IPS-NIHi7 (cell line): Measurements from ENCODE around the gene ICE1.
"Not testable (repeated sequence)": the region's sequence is repeated elsewhere in the genome, so short reads cannot be mapped to it uniquely, and the experiment has no call there.

Experiments used
- DNase-seq: peaks from one replicate; pipeline ENCODE4 v3.0.0; 2012; ENCODE audit warnings: mixed read lengths; ENCODE audit errors: extremely low spot score

ICE1 gene

DNA sequence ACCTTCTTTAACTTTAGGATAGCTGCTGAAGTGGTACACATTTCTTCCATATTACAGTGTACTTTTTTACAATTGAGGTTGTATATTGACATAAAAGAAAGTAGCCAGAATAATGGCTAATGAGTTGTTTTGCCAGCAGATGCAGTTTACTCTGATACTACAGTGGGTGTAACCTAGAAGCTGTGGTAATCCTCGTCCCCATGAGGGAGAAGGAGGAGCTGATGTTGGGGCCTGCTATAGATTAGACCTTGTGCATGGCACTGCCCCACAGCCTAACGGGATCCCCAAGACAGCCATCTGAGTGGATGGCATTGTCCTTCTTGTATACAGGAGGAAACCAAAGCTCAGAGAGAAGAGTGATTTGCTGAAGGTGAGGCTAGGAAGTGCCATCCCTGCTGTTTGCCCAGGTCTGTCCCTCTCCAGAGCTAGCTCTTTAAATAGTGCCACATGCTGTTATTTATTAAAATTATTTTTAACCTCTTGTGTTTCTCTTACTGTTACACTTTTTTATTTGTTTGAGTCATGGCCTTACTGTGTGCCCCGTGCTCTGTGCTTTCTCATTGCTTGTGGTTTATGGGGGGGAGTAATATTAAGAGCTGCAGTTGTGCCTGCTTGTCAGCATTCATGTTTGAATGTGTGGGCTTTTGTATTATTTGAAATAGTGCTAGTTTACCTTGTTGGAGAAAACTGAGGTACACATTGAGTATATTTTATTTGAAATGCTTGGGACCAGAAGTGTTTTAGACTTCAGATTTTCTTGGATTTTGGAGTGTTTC, 65.3 kb downstream of the ICE1 start:
- no peak for DNase-seq

DNA sequence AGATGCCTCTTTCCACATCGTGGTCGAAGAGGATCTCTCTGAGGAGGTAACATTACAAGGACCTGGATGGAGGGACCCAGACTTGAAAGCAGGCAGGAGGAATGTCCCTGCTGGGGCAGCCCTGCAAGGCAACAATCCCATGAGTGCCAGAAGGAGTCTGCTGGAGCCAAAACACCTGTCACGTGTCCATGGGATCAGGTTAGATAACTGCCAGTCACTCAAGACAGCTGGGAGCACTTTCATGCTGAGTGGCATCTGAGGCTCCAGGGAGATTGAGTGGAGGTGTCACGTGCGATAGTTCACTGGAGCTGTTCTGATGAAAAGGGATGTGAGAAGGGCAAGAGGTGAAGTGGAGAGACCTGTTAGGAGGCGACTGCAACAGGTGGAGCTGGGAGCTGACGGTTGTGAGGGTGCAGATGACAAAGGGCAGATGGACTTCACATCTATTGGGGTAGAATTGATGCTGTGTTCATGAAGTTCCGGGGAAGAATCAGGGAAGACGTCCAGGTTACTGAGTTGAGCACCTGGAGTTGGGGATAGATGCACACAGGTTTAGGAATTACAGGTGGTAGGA, 68.4 kb downstream of the ICE1 start:
- no peak for DNase-seq

DNA sequence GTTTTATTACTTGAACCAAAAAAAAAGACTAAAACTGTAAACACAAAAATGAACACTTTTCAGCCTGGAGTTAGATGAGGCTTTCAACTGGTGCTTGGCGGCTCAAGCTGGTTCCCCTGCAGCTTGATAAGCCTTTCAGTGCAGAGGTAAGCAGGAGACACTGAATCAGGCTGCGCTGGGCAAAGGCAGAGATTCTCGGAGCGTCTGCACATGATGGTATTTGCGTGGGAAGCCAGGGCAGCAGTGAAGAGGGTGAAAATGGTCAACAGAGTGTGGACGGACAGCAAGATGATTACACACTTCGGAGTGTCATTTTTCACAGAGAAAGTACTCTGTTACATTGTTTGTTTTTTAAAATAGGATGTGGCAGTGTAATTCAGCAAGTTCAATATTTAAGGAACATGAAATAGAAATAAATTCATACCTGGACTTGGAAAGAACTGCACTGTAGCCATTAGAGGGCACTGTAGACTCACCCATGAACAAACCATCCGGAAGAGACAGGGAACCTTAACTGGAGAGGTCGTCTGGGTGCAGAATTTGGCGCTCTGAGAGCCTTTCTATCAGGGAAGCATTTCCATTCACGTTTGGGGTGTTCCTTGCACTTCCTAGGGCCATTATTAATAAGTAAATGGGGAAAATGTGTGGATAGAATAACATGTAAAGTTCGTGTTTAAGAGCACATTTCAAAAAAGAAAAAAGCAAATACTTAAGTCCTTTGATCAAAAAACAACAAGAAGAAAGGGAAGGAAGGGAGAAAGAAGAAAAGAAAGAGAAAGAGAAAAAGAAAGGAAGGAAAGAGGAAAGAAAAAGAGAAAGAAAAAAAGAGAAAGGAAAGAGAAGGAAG, 69.8 kb downstream of the ICE1 start:
- peak; percentile 47 for DNase-seq

DNA sequence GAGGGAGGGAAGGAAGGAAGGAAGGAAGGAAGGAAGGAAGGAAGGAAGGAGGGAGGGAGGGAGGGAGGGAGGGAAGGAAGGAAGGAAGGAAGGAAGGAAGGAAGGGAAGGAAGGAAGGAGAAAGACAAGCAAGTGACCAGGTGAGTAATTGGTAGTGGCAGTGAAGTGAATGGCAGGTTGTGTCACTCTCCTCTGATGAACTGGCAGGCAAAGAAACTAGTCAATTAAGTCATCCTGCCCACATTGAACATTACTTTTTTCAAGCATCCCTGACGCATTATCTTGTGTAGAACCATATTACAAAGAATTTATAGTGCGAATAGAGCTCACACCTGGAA, 70.4 kb downstream of the ICE1 start:
- not testable (repeated sequence) for DNase-seq

DNA sequence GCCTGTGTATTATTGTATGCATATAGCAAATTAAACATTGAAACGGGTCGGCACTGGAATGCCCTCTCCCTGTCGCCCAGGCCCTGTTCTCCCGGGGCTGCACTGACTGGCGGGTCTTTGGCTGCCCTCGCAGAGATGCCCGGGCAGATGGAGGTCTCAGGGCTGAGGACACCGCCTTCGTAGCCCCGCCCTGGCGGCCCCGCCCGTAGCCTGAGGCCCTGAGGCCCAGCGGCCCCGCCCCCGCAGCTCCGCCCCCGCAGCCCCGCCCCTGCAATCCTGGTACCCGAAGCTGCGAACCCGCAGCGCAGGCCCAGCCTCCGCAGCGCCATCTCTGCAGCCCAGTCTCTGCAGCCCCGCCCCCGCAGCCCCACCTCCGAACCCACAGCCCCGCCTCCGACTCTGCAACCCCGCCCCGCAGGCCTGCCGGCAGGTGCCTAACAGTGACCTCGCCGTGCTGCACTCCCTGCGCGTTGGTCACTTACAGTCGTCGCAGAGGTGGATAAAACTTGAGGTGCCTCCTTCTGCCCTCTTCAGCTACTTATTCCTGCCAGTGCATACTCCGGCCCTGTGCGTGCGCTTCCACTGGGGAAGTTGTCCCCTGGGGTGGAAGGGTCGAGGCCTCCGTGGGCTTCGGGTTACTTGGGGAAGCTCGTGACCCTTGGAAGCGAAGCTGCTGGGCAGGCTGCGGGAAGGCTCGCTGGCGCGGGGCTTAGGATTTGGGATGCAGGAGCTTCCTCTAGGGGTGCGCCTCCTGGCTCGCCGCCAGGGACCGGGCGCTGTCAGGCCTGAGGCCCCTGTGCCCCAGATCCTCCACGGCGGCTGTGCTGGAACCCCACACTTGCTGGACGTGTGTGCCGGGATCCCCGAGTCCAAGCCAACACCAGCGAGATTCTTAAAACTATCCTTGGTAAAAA, 72.3 kb downstream of the ICE1 start:
- DNase-seq = peak; percentile 94

DNA sequence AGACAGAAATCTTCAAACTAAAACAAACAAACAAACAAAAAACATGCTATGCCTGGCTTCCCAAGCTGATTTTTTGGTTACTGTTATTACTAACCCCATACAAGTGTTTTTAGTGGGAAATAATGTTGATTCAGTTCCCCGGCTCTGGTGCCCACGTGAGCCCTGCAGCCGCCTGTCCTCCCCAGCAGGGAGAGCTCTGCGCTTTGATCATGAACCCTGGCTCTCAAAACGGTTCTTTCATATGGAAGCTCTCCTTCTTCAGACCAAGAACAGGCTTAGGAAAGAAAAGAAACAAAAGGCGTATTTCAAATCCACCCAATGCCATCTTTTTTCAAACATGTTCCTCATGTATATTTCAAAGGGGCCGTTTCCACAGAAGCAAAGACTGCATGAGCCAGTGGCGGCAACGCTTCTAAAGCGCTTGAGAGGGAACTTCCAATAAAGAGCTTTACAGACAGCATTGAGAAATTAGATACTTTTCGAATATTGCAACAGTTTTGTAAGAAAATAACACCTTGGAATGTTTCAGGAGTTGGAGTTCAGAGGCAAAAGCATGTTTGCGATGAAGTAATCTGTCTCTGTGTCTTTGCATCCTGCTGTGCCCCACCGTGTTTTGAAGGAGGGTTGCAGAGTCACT, 74.8 kb downstream of the ICE1 start:
- DNase-seq = peak; percentile 78

DNA sequence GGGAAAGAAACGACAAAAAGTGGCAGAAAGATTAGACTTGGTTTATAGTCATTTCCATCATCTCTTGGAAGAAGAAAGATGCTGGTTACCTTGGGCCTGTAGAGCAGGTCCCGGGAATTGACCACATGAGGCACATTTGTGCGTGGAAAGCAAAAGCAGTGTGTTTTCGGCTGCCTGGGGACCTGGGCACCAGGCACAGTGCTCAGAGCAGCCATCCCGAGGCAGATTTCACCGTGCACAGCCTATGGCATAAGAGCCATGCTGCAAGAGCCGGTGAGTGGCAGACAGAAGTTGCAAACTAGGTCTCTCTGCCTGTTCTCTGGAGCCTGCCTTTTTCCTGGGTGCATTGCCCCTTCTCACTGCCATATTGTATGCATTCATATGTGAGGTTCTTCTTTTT, 77.0 kb downstream of the ICE1 start:
- DNase-seq = no peak

DNA sequence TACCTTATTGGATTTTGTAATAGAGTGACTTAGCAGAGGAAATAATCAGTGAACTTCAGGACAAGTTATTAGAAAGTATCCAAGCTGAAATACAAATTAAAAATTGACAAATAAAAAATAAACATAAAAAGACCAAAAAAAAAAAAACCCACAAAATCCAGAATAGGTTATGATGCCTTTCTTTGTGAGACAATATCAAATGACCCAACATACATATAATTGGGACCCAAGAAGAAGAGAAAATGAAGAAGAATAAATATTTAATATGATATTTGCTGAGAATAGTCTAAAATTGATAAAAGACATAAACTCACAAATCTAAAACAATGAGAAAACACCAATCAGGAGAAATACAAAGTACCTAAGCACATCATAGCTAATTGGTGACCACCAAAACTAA, 81.8 kb downstream of the ICE1 start:
- no peak for DNase-seq

DNA sequence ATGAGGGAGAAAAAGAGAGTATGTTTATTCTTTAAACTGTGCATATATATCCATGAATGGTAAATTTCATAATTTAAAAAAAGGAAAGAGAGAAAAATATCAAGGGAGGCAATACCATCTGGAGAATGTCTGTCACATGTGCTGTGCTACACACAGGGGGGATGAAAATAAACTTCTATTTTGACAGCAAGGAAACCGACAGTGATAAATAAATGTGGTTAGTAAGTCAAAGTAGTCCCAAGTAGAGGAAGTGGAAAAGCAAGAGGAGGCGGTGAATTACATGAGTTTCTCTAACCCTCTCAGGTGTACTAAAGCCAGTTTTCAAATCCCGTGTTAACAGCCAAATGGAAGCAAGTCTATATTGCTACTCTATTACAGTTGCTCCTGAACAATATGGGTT, 83.3 kb downstream of the ICE1 start:
- DNase-seq = no peak

DNA sequence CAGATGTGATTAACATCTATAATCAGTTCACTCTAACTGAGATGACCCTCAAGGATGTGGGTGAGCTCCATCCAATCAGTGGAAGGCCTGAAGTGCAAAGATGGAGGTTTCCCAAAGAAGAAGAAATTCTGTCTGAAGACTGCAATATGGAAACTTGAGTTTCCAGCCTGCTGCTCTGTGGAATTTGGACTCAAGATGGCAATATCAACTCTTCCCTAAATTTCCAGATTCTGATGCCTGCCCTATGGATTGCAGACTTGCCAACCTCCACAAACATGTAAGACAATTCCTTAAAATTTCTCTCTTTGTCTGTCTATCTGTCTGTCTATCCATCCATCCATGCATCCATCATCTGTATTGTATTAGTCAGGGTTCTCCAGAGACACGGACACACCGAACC, 85.9 kb downstream of the ICE1 start:
- no peak for DNase-seq

DNA sequence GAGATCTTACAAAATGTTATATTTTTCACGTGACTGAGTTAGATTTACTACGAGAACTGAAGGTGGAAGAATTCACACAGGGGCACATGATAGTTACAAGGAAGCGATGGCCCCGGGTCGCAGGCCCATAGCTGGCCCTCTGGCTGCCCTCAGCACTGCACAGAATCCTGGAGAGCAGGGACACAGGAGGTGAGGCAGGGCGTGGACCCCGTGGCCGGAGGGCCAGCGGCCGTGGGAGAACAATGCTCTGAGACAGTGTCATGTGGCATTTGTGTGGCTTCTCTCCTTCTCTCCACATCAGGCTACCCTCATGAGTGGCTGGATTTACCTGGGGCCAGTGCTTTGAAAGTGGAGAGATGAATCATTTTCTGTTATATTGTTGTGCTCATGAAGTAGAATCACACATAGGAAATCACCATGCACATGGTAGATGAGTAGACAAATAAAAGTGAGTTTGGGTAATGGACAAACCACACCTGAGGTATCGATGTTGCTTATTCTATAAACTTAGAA, 89.5 kb downstream of the ICE1 start:
- DNase-seq = no peak

DNA sequence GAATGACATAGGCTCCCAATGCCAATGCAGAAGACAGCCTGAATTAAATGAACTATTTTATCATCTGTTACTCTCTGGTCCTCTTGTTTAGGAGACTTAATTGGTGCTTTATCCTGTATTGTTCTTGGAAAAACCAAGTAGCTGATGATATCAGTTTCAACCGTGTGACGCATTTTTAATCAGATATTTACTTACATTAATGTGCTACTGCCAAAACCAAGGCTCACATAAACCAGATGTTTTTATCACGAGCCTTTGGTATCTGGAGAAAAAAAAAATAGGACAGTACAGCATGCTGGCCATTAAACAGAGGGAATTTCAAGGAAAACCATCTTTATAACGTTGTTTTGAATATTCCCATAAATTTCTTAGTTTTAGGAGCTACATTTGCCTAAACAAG, 90.1 kb downstream of the ICE1 start:
- DNase-seq = no peak

DNA sequence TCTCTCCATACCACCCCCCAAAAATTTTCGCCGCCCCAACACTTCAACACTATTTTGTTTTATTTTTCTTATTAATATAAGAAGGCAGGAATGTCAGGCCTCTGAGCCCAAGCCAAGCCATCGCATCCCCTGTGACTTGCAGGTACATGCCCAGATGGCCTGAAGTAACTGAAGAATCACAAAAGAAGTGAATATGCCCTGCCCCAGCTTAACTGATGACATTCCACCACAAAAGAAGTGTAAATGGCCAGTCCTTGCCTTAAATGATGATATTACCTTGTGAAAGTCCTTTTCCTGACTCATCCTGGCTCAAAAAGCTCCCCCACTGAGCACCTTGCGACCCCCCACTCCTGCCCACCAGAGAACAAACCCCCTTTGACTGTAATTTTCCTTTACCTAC, 98.1 kb downstream of the ICE1 start:
- DNase-seq = not testable (repeated sequence)

DNA sequence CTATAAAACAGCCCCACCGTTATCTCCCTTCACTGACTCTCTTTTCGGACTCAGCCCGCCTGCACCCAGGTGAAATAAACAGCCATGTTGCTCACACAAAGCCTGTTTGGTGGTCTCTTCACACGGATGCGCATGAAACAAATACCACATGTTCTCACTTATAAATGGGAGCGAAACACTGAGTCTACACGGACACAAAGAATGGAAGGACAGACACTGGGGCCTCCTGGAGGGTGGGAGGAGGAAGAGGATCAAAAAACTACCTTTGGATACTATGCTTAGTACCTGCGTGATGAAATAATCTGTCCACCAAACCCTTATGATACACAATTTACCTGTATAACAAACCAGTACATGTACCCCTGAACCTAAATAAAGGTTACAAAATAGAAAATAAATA, 98.6 kb downstream of the ICE1 start:
- no peak for DNase-seq

DNA sequence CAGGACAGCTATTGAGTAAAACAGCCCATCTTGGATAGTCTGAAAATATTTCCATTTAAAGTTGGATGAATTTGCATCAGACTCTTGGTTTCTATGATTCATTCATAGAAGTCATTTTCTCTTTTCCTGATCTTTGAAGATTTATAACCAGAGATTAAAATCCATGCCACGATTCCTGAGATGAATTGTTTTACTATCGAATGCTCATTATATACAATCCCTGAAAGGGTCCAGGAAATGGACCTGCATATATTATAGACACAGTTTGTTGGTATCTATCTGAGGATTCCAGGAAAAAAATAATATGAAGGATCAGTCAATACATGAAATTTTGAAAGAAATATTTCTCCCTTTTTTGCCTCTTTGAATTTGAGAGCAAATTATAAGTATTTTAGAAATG, 99.0 kb downstream of the ICE1 start:
- no peak for DNase-seq

DNA sequence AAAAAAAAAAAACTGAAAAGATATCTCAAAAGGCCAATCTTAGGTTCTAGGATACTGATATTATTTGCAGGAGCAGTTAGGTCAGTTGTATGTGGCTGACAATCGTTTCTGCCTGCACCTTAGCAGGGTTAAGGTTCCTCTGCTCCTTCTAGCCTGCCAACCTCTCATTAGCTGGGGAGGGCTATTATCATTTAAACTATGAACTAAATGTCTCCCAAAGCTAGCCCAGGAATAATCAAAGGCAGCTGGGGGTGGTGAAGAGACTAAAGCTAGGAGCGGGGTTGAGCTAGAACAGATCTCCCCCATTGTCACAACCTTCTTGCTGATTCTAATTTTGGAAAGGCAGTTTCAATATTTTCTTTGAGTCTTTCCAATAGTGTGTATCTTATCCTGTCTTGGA, 99.9 kb downstream of the ICE1 start:
- peak; percentile 41 for DNase-seq

DNA sequence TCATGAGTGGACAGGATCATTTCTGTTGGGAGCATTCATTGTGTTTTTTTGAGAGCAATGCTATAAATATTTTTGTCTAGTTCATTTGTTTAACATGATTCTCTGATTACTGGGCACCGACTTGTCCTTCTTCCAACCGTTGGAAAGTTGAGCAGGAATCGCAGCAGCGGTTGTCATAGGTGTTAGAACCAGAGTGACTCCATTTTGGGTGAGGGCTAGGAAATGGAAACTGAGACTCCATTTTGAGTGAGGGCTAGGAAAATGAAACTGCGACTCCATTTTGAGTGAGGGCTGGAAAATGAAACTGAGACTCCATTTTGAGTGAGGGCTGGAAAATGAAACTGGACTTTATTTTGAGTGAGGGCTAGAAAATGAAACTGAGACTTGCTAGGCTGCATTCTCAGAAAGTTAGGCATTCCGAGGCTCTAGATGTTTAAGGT, 100.6 kb downstream of the ICE1 start:
- no peak for DNase-seq

DNA sequence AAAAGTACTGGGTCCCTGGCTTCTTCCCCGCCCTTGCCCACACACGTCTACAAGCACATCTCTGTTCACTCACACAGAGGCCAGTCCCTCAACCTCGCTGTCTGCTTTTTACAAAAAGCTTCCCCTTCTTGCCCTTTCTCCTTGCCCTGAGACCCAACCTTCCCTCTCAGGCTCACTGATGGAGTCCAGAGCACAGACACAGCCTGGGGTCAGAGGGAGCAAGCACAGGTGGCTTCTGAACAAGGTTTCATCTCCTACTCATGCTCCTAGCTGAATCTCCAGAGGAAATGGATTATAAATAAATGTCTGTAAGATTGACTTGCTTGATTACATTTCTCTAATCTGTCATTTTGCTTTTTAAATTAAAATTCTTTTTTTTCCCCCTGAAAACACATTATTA, 101.8 kb downstream of the ICE1 start:
- no peak for DNase-seq

DNA sequence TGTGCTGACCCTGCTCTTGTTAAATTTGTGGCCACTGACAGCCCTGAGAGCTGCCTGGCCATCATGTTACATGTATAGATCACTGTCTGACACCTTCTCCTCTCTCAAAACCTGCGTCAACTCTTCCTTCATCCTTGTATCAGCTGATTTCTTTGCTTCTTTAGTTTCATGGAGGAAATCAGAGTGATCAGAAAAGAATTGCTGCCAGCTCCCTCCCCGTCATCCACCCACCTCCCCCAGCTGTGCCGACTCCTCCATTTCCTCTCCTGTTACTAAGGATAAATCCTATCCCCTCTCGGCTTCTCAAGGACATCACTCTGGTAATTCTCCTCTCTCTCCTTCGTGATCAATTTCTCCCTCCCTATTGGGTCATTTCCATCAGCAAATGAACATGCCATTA, 108.9 kb downstream of the ICE1 start:
- DNase-seq = no peak

DNA sequence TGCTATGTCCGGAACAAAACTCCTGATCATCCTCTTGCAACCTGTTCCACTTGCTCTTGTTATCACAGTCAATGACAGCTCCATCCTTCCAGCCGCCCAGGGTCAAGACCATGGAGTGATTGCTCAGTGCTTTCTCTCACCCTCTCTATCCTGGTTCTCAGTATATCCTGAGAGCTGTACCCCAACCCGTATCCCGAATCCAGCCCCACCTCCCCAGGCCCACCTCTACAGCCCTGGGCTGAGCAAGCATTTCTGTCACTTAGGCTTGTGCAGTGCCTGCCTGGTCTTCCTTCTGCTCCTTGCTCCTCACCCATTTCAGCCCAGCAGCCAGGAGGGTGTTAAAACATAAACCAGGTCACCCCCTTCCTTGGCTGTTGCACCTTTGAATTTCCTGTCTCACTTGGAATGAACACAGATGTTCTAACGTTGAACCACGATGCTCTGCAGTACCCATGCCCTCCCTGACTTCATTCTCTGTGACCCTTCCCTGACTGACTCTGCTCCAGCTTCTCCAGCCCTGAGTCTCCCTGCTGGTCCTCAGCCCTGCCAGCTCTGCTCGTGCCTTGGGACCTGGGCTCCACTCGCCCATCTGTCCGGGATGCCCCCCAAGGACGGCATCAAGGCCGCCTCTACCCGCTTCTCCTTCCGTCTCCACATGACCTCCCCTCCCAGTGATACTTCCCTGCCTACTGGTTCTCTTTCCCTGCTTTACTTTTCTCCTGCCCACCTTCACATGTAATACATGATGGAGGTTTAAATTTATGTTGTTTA, 110.0 kb downstream of the ICE1 start:
- DNase-seq = no peak
